ENCODE data around the gene GAS2L3. TPM values are rescaled to one million over a fixed set of nuclear protein-coding genes. Genes with fewer than 3 reads are reported as not detected.

GAS2L3 gene
- total RNA-seq, 1 experiment from 2014 or later: 11.7 TPM

- no peak overlapping the region for H3K14ac ChIP-seq (ENCODE audit: insufficient read depth, low read length)
- Mint-ChIP-seq H3K36me3 (ENCODE audit: insufficient read depth in 1 of 3, low read depth in 3 of 3) (peaks cover 13 to 22% (median 20%) of the 10 kb centered on the region in 3 experiments), H3K27me3 (ENCODE audit: low read depth) (peaks cover 3% of the 10 kb centered on the region; the same call in 1 of the 2 replicates), H3K4me3 (no peak overlapping the region), H3K4me1 (peaks cover 0 to 7% of the 10 kb centered on the region in 2 experiments; a peak in 3 of 4 replicates), H3K9me3 (peaks cover 21 to 24% of the 10 kb centered on the region in 2 experiments), H3K27ac (no peak overlapping the region)
- no peak overlapping the region for H3K4me2 ChIP-seq (ENCODE audit: insufficient read depth, insufficient read length, low read length)
- DNase-seq: no peak
- no peak overlapping the region for H4K5ac ChIP-seq (ENCODE audit: insufficient read length, low read depth, low read length)
- H2BK20ac ChIP-seq (ENCODE audit: low read depth, low read length, poor library complexity, severe bottlenecking): no peak overlapping the region
- no peak overlapping the region for H3K9ac ChIP-seq (ENCODE audit: extremely low read depth, insufficient read length, low read length)
- no peak overlapping the region for H3K27ac ChIP-seq (ENCODE audit: insufficient read length, low read depth, low read length)
- no peak overlapping the region for H2AK5ac ChIP-seq (ENCODE audit: insufficient read length, low read length)
- no peak overlapping the region for H3K23ac ChIP-seq (ENCODE audit: insufficient read length, low read depth, low read length)
- no peaks in the 10 kb centered on the region for H3K4me1 ChIP-seq (ENCODE audit: insufficient read depth, low read length)
- H2AFZ ChIP-seq (ENCODE audit: low read length): no peak overlapping the region
- H2BK15ac ChIP-seq (ENCODE audit: low read depth, low read length): no peak overlapping the region
- H4K20me1 ChIP-seq (ENCODE audit: control insufficient read depth, insufficient read depth, insufficient read length): no peaks in the 10 kb centered on the region
- no peaks in the 10 kb centered on the region for H3K27me3 ChIP-seq (ENCODE audit: insufficient read depth, low read length)
- no peak overlapping the region for H3T11ph ChIP-seq (ENCODE audit: low read length)
- H2BK12ac ChIP-seq (ENCODE audit: insufficient read length, low read depth, low read length): no peak overlapping the region
- H3K79me1 ChIP-seq (ENCODE audit: insufficient read depth, low read depth, low read length, poor library complexity, severe bottlenecking): no peaks in the 10 kb centered on the region
- H3K9me3 ChIP-seq (ENCODE audit: control insufficient read depth, low read depth, low read length): no peaks in the 10 kb centered on the region
- no peaks in the 10 kb centered on the region for H3K23me2 ChIP-seq (ENCODE audit: insufficient read length, low read depth, low read length, poor library complexity, severe bottlenecking)
- no peak overlapping the region for H2BK120ac ChIP-seq (ENCODE audit: low read depth, low read length, poor library complexity, severe bottlenecking)
- H3K4ac ChIP-seq (ENCODE audit: low read depth, low read length): no peak overlapping the region
- no CpG with 5 or more reads among the region's 8 CpGs for WGBS (ENCODE audit: extremely low coverage, insufficient read length, low lambda C conversion rate)
- H4K8ac ChIP-seq (replicated peaks; ENCODE audit: insufficient read length, low read depth, low read length): no peak overlapping the region
- TF ChIP-seq CTCF (conservative IDR thresholded peaks at IDR 0.05): no peak
- H2BK5ac ChIP-seq (ENCODE audit: insufficient read length, low read length): no peak overlapping the region
- H3K18ac ChIP-seq (ENCODE audit: insufficient read length, low read depth, low read length): no peak overlapping the region
- no peak overlapping the region for H4K91ac ChIP-seq (ENCODE audit: insufficient read length, low read depth, low read length)
- no peaks in the 10 kb centered on the region for H3K79me2 ChIP-seq (ENCODE audit: insufficient read depth, low read length)
- no peak overlapping the region for H3K56ac ChIP-seq (ENCODE audit: insufficient read length, low read depth, low read length)
Measured at GRCh38 chr12:100646896-100647295, 73.4 kb downstream of the GAS2L3 start.

Measured in H9 (cell line).